AG04449 (cell line): ENCODE data around the gene APOBEC3B.
"Not testable (repeated sequence)": the region's sequence is repeated elsewhere in the genome, so short reads cannot be mapped to it uniquely, and the experiment has no call there.

Source experiments
- CTCF ChIA-PET: fragments of 350-600 bp; formaldehyde crosslinking; extraction: SDS; loops from one replicate; lab custom pipeline; 2021; ENCODE audit warnings: antibody characterized with exemption; lab: Yijun Ruan, JAX
- POLR2A ChIA-PET: fragments of 400-600, 350-600 bp; formaldehyde crosslinking; extraction: SDS; loops from one replicate; lab custom pipeline; 2020; ENCODE audit warnings: antibody characterized with exemption, inconsistent platforms; lab: Yijun Ruan, JAX
- DNase-seq: peaks from one replicate; pipeline ENCODE4 v3.0.0-alpha.2; 2010; ENCODE audit warnings: low read depth, low spot score
- H3K4me3 ChIP-seq: 2 replicates; pipeline ENCODE4 v1.5.1; 2011; ENCODE audit warnings: low read depth, mild to moderate bottlenecking, control low read depth, low read length
- TF ChIP-seq, protein P1 (sequence below): IDR thresholded peaks from one replicate; pipeline ENCODE4 v1.5.1; 2011; ENCODE audit warnings: mild to moderate bottlenecking, moderate library complexity, low read length, control low read depth, inconsistent platforms; ENCODE audit not compliant: insufficient read depth; ENCODE audit errors: missing control alignments

Gene APOBEC3B

GRCh38 chr22:38957046-38957770 lies 24.9 kb upstream of the APOBEC3B start, which contains the start of gene APOBEC3A:
TSS of gene APOBEC3A (plus strand) at chr22:38957609. CDS start at chr22:38957692, 83 bp downstream.
- DNase-seq: no peak
- TF ChIP-seq, protein P1, sequence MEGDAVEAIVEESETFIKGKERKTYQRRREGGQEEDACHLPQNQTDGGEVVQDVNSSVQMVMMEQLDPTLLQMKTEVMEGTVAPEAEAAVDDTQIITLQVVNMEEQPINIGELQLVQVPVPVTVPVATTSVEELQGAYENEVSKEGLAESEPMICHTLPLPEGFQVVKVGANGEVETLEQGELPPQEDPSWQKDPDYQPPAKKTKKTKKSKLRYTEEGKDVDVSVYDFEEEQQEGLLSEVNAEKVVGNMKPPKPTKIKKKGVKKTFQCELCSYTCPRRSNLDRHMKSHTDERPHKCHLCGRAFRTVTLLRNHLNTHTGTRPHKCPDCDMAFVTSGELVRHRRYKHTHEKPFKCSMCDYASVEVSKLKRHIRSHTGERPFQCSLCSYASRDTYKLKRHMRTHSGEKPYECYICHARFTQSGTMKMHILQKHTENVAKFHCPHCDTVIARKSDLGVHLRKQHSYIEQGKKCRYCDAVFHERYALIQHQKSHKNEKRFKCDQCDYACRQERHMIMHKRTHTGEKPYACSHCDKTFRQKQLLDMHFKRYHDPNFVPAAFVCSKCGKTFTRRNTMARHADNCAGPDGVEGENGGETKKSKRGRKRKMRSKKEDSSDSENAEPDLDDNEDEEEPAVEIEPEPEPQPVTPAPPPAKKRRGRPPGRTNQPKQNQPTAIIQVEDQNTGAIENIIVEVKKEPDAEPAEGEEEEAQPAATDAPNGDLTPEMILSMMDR: no peak
- ChIA-PET CTCF (no interaction called here), POLR2A (no interaction called here)
- no peak within 1 kb of the TSS for H3K4me3 ChIP-seq

- no peak for DNase-seq
- TF ChIP-seq, protein P1: no peak
- ChIA-PET POLR2A (no interaction called here), CTCF (no interaction called here)
- H3K4me3 ChIP-seq: no peak overlapping the region
These were observed 24.1 kb upstream of the APOBEC3B start for GRCh38 chr22:38957808-38958650.

GRCh38 chr22:38958651-38958943 lies 23.6 kb upstream of the APOBEC3B start:
- DNase-seq, H3K4me3 ChIP-seq, POLR2A ChIA-PET, CTCF ChIA-PET: not testable (repeated sequence)

- POLR2A ChIA-PET: interaction anchor here (0.8 kb wide), 1 partner anchor 27 kb away, joined by 4 read pairs; no protein-coding TSS in a partner anchor
- no peak for DNase-seq
- TF ChIP-seq, protein P1: no peak
- CTCF ChIA-PET: no interaction called here
- H3K4me3 ChIP-seq: no peak overlapping the region
These were observed 22.6 kb upstream of the APOBEC3B start for GRCh38 chr22:38959590-38959989.

DNA sequence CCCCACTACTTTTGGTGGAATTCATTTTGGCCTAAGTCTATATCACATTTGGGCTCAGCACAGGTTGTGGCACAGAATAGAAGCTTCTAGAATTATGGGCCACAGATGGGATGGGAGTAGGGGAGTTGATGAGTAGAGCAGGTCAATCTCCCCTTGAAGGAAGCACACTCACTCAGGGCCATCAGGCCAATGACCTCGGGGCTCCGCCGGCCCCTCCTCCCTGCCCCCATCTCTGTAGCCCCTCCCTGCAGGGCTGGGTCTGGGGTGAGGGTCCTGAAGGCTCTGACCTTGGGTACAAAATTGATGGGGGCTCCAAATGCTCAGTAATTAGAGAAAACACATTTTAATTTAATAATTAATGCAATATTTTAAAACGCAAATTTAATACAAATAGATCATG lies 21.5 kb upstream of the APOBEC3B start:
- POLR2A ChIA-PET, H3K4me3 ChIP-seq, CTCF ChIA-PET, DNase-seq: not testable (repeated sequence)

DNA sequence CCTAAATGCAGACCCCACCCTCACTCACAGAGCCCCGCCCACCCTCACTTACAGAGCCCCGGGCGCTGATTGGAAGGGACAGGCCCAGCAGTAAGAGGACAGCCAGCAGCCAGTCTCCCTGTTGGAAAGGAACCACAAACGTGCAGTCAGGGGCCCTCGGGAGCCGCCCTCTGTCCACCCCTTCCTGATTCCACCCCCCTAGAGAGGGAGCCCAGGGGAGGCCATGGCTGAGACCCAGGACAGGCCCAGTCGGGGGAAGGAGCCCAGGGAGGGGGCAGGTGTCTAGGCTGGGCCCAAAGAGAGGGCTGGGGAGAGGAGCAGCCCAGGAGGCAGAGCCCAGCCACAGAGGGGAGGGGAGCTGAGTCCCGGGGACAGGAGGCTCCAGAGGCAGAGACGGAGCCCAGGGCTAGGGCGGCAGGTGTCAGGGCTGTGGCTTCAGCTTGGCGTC lies 18.8 kb upstream of the APOBEC3B start:
- CTCF ChIA-PET, POLR2A ChIA-PET: not testable (repeated sequence)

GRCh38 chr22:38963872-38964271 lies 18.3 kb upstream of the APOBEC3B start:
- ChIA-PET CTCF (interaction anchor here (1.1 kb wide), 1 partner anchor 10 kb away, joined by 3 read pairs; no protein-coding TSS in a partner anchor), POLR2A (no interaction called here)
- no peak for DNase-seq
- H3K4me3 ChIP-seq: no peak overlapping the region
- TF ChIP-seq, protein P1: no peak

More for the DNA sequence above, 18.8 kb upstream of the APOBEC3B start:
- H3K4me3 ChIP-seq, DNase-seq: not testable (repeated sequence)
